Measurements from ENCODE around the gene YIPF2.

DNA sequence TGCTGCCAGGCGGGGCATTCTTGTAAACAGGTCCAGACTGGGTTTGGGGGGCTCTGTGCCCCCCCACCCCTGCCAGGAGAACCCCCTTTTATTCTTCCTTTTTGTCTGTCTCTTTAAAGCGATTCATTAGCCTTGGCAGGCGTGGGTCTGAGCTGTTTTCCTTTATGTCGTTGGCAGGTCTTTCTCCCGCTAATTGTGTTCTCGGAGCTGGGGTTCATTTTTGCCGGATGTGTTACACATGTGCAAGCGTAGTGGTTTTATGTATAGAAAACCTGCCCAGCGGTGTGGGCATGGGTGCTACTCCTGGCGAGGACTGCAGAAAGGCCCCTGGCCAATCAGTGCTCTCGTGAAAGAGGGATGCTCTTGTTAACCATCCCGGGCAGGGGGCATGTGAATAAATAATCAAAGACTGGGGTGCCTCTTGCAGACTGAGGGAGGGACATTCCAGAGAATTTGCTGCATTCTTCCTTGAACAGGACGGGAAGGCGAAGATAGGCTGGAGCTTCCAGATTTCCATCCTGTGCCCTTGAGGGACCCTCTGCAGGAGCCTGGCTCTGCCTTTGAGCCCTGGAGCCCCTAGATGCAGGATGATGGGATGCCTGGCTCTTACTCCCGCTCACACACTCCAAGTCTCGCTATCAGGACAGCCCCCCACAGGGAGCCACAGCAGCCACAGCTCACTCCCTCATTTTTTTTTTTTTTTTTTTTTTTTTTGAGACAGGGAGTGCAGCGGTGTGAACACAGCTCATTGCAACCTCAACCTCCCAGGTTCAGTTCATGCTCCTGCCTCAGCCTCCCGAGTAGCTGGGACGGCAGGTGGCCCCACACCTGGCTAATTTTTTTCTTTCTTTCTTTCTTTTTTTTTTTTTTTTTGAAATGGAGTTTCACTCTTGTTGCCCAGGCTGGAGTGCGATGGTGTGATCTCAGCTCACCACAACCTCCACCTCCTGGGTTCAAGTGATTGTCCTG lies 43.0 kb downstream of the YIPF2 start:
- TF ChIP-seq, protein P1, sequence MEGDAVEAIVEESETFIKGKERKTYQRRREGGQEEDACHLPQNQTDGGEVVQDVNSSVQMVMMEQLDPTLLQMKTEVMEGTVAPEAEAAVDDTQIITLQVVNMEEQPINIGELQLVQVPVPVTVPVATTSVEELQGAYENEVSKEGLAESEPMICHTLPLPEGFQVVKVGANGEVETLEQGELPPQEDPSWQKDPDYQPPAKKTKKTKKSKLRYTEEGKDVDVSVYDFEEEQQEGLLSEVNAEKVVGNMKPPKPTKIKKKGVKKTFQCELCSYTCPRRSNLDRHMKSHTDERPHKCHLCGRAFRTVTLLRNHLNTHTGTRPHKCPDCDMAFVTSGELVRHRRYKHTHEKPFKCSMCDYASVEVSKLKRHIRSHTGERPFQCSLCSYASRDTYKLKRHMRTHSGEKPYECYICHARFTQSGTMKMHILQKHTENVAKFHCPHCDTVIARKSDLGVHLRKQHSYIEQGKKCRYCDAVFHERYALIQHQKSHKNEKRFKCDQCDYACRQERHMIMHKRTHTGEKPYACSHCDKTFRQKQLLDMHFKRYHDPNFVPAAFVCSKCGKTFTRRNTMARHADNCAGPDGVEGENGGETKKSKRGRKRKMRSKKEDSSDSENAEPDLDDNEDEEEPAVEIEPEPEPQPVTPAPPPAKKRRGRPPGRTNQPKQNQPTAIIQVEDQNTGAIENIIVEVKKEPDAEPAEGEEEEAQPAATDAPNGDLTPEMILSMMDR (IDR thresholded peaks at IDR 0.05; ENCODE audit: low read depth, low read length) = no peak
- no peak for TF ChIP-seq EZH2phosphoT487 (IDR thresholded peaks at IDR 0.05; ENCODE audit: low read depth)

Measured in OCI-LY3 (cell line).